HepG2 (cell line): ENCODE results near the gene AGER. TPM values are rescaled to one million over a fixed set of nuclear protein-coding genes. Genes with fewer than 3 reads are reported as not detected.

Experiments
- BHLHE40 ChIP-seq: IDR thresholded peaks from 2 replicates; pipeline ENCODE4 v1.6.1; 2011; ENCODE audit warnings: low read length, improper control_type of control experiment
- GATAD1 ChIP-seq: IDR thresholded peaks from 2 replicates; pipeline ENCODE4 v1.6.1; 2016; ENCODE audit warnings: missing genetic modification reagents, missing compliant biosample characterization
- HES4 ChIP-seq: sonication (generic); formaldehyde crosslinking; IDR thresholded peaks from 2 replicates; pipeline ENCODE4 v1.9.0; 2021; ENCODE audit warnings: mild to moderate bottlenecking, missing genetic modification reagents, borderline replicate concordance
- HNF4G ChIP-seq, 2 experiments: sonication (generic) in 1 of 2; formaldehyde crosslinking in 1 of 2; IDR thresholded peaks; 2 replicates each; pipeline versions ENCODE4 v1.4.0 to v1.6.1; 2011 to 2020; ENCODE audit warnings: borderline replicate concordance in 2 of 2, low read depth in 2 of 2, mild to moderate bottlenecking in 2 of 2, low read length in 1 of 2, missing genetic modification reagents in 1 of 2, moderate library complexity in 1 of 2
- KMT2A ChIP-seq: sonication (generic); formaldehyde crosslinking; IDR thresholded peaks from 2 replicates; pipeline ENCODE4 v1.4.0; 2020; ENCODE audit warnings: missing genetic modification reagents
- NCOA5 ChIP-seq: sonication (generic); formaldehyde crosslinking; IDR thresholded peaks from 2 replicates; pipeline ENCODE4 v1.4.0; 2020; ENCODE audit warnings: missing genetic modification reagents
- PHB2 ChIP-seq: fragments of 450-650 bp; IDR thresholded peaks from 2 replicates; pipeline ENCODE4 v1.6.1; 2018; ENCODE audit not compliant: partially characterized antibody
- RBFOX2 ChIP-seq: fragments of 200-400 bp; formaldehyde crosslinking; IDR thresholded peaks from 2 replicates; pipeline ENCODE4 v1.6.1; 2017; ENCODE audit warnings: low read depth, mild to moderate bottlenecking, low read length
- SOX13 ChIP-seq, 3 experiments: fragments of 450-650 bp in 1 of 3; sonication (generic) in 1 of 3; formaldehyde crosslinking in 1 of 3; IDR thresholded peaks in 2 of 3; conservative IDR thresholded peaks in 1 of 3; 2 replicates each; pipeline versions ENCODE4 v1.5.0 to v1.6.1; 2016 to 2020; ENCODE audit warnings: antibody characterized with exemption in 1 of 3, mild to moderate bottlenecking in 1 of 3, missing compliant biosample characterization in 1 of 3, missing genetic modification reagents in 1 of 3, moderate library complexity in 1 of 3
- ZBTB25 ChIP-seq: IDR thresholded peaks from 2 replicates; pipeline ENCODE4 v1.6.1; 2018; ENCODE audit warnings: missing genetic modification reagents
- ZBTB3 ChIP-seq: sonication (generic); formaldehyde crosslinking; IDR thresholded peaks from 2 replicates; pipeline ENCODE4 v1.4.0; 2020; ENCODE audit warnings: low read depth, mild to moderate bottlenecking, moderate library complexity, missing genetic modification reagents, borderline replicate concordance
- ZBTB33 ChIP-seq: sonication (generic); formaldehyde crosslinking; IDR thresholded peaks from 2 replicates; pipeline ENCODE4 v1.4.0; 2020; ENCODE audit warnings: missing genetic modification reagents
- ZNF143 ChIP-seq: sonication (generic); formaldehyde crosslinking; IDR thresholded peaks from 2 replicates; pipeline ENCODE4 v1.4.0; 2020; ENCODE audit warnings: missing genetic modification reagents
- ZNF207 ChIP-seq: fragments of 450-650 bp; IDR thresholded peaks from 2 replicates; pipeline ENCODE4 v1.6.1; 2016; ENCODE audit warnings: antibody characterized with exemption, borderline replicate concordance
- ZNF577 ChIP-seq: sonication (generic); formaldehyde crosslinking; IDR thresholded peaks from 2 replicates; pipeline ENCODE4 v1.4.0; 2020; ENCODE audit warnings: mild to moderate bottlenecking, low read depth, missing genetic modification reagents, borderline replicate concordance
- ZNF589 ChIP-seq: sonication (generic); formaldehyde crosslinking; conservative IDR thresholded peaks from 2 replicates; pipeline ENCODE4 v1.8.0; 2022; ENCODE audit warnings: mild to moderate bottlenecking, moderate library complexity, missing genetic modification reagents
- ZNF768 ChIP-seq: sonication (generic); formaldehyde crosslinking; IDR thresholded peaks from 2 replicates; pipeline ENCODE4 v1.4.0; 2020; ENCODE audit warnings: missing genetic modification reagents
- ZNF784 ChIP-seq: sonication (generic); formaldehyde crosslinking; IDR thresholded peaks from 2 replicates; pipeline ENCODE4 v1.5.1; 2020; ENCODE audit warnings: missing genetic modification reagents, mild to moderate bottlenecking, borderline replicate concordance
- ZNF841 ChIP-seq: sonication (generic); formaldehyde crosslinking; IDR thresholded peaks from 2 replicates; pipeline ENCODE4 v1.8.1; 2023; ENCODE audit warnings: missing genetic modification reagents, borderline replicate concordance
- polyA plus RNA-seq, 8 experiments: library from polyadenylated mRNA; depleted of rRNA in 3 of 8; stranded (reverse) in 7 of 8; unstranded in 1 of 8; fragments of >200 nt; fragmentation: Illumina TruSeq in 4 of 8; extraction: Trizol in 4 of 8; gene quantifications; 2 replicates each; pipeline versions ENCODE4 v1.2.1 to v1.2.3, GENCODE V29; 2011 to 2016; ENCODE audit warnings: low read depth in 4 of 8, missing spikeins in 1 of 8, mixed read lengths in 1 of 8; ENCODE audit not compliant: insufficient read depth in 1 of 8
- total RNA-seq, 5 experiments: library from RNA; depleted of rRNA; stranded (reverse); fragments of >200 nt; fragmentation: Illumina TruSeq; extraction: Trizol; gene quantifications; 2 replicates each; pipeline ENCODE4 v1.2.3, GENCODE V29; 2016; ENCODE audit warnings: low read depth in 1 of 5
- TF ChIP-seq, protein P1 (sequence below): sonication (generic); formaldehyde crosslinking; IDR thresholded peaks from 2 replicates; pipeline ENCODE4 v1.4.0; 2020; ENCODE audit warnings: missing genetic modification reagents
- TF ChIP-seq, protein P2 (sequence below): sonication (generic); formaldehyde crosslinking; IDR thresholded peaks from 2 replicates; pipeline ENCODE4 v1.5.0; 2020; ENCODE audit warnings: mild to moderate bottlenecking, missing genetic modification reagents, borderline replicate concordance

Gene AGER
- total and polyA plus RNA-seq, 2 of the 13 experiments (the other 11 are each of a cell fraction or from before 2014, with no cell fraction given) = 1.9 to 5.1 TPM

GRCh38 chr6:32175711-32176475 is 8.2 kb downstream of the AGER start, which contains the start of gene AGPAT1 (continued):
- peak; percentile 3; the same call in 1 of the 2 replicates for TF ChIP-seq ZBTB25 (CRISPR knock-in tag)
- TF ChIP-seq HES4 (CRISPR knock-in tag) = no peak
- TF ChIP-seq ZNF768 (CRISPR knock-in tag) = peak; percentile 68; the same call in 1 of the 2 replicates
- TF ChIP-seq PHB2 = no peak
- TF ChIP-seq ZBTB3 (CRISPR knock-in tag) = no peak
- TF ChIP-seq KMT2A (CRISPR knock-in tag) = peak; percentile 27
- TF ChIP-seq, protein P1, sequence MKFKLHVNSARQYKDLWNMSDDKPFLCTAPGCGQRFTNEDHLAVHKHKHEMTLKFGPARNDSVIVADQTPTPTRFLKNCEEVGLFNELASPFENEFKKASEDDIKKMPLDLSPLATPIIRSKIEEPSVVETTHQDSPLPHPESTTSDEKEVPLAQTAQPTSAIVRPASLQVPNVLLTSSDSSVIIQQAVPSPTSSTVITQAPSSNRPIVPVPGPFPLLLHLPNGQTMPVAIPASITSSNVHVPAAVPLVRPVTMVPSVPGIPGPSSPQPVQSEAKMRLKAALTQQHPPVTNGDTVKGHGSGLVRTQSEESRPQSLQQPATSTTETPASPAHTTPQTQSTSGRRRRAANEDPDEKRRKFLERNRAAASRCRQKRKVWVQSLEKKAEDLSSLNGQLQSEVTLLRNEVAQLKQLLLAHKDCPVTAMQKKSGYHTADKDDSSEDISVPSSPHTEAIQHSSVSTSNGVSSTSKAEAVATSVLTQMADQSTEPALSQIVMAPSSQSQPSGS (CRISPR knock-in tag) = no peak
- TF ChIP-seq ZNF589 (CRISPR knock-in tag) = no peak
- no peak for TF ChIP-seq ZNF841 (CRISPR knock-in tag)
- TF ChIP-seq ZNF577 = no peak
- no peak for TF ChIP-seq NCOA5
- TF ChIP-seq, protein P2, sequence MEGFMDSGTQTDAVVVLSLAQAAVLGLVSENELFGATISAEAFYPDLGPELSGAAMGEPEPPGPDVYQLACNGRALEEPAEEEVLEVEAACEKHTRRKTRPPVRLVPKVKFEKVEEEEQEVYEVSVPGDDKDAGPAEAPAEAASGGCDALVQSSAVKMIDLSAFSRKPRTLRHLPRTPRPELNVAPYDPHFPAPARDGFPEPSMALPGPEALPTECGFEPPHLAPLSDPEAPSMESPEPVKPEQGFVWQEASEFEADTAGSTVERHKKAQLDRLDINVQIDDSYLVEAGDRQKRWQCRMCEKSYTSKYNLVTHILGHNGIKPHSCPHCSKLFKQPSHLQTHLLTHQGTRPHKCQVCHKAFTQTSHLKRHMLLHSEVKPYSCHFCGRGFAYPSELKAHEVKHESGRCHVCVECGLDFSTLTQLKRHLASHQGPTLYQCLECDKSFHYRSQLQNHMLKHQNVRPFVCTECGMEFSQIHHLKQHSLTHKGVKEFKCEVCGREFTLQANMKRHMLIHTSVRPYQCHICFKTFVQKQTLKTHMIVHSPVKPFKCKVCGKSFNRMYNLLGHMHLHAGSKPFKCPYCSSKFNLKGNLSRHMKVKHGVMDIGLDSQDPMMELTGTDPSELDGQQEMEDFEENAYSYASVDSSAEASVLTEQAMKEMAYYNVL = peak; percentile 47; the same call in 1 of the 2 replicates
- TF ChIP-seq HNF4G (IDR thresholded peaks at IDR 0.05; ENCODE audit: borderline replicate concordance, low read depth, low read length) = peak; percentile 90
- TF ChIP-seq HNF4G (CRISPR knock-in tag; IDR thresholded peaks at IDR 0.05; ENCODE audit: borderline replicate concordance, low read depth) = no peak
- TF ChIP-seq ZNF143 (CRISPR knock-in tag) = no peak
- TF ChIP-seq ZBTB33 (CRISPR knock-in tag) = no peak
- peak; percentile 81 for TF ChIP-seq RBFOX2
- no peak for TF ChIP-seq SOX13 (IDR thresholded peaks at IDR 0.05)
- TF ChIP-seq SOX13 (CRISPR knock-in tag; conservative IDR thresholded peaks at IDR 0.05 in 1 of 2, IDR thresholded peaks at IDR 0.05 in 1 of 2) = no peak
- no peak for TF ChIP-seq BHLHE40
- TF ChIP-seq ZNF207 = no peak
- peak; percentile 67 for TF ChIP-seq GATAD1
- TF ChIP-seq ZNF784 (CRISPR knock-in tag) = no peak
